ENCODE results near the gene ANKRD11.

- TF ChIP-seq CTCF (optimal IDR thresholded peaks at IDR 0.05 in 1 of 3, IDR thresholded peaks at IDR 0.05 in 1 of 3, conservative IDR thresholded peaks at IDR 0.05 in 1 of 3; ENCODE audit: extremely low read depth in 1 of 3, insufficient read depth in 2 of 3, low read length in 3 of 3) (no peak), EZH2 (IDR thresholded peaks at IDR 0.05; ENCODE audit: low read length) (no peak)
Observed at GRCh38 chr16:89458967-89459366, 31.4 kb downstream of the ANKRD11 start.
